GM10248 (cell line): ENCODE results near the gene PNPLA6.

Experiments
- CTCF ChIA-PET: fragments of 300-600 bp; sonication (Branson Sonifier 250); formaldehyde crosslinking; extraction: SDS; loops from one replicate; lab custom pipeline; 2021; ENCODE audit warnings: antibody characterized with exemption; lab: Yijun Ruan, JAX
- POLR2A ChIA-PET: fragments of 350-650 bp; sonication (Branson Sonifier 250); formaldehyde crosslinking; extraction: SDS; loops from one replicate; lab custom pipeline; 2020; ENCODE audit warnings: antibody characterized with exemption; lab: Yijun Ruan, JAX
- DNase-seq: peaks from one replicate; pipeline ENCODE4 v3.0.0; 2012; ENCODE audit errors: extremely low spot score
- CTCF ChIP-seq: IDR thresholded peaks from 2 replicates; pipeline ENCODE4 v1.5.1; 2012; ENCODE audit warnings: mild to moderate bottlenecking, low read depth; ENCODE audit errors: extremely low read depth, missing control alignments, control extremely low read depth

Gene PNPLA6

GRCh38 chr19:7552781-7553180 is 17.3 kb downstream of the PNPLA6 start:
- CTCF ChIA-PET = interaction anchor here (0.9 to 1.5 kb wide), 1 partner anchor 16 kb away, joined by 3 to 7 read pairs; no protein-coding TSS in a partner anchor
- DNase-seq = no peak
- POLR2A ChIA-PET = interaction anchor here (0.5 kb wide), 1 partner anchor 9 kb away, joined by 3 read pairs; no protein-coding TSS in a partner anchor
- TF ChIP-seq CTCF = no peak

- no peak for DNase-seq
- POLR2A ChIA-PET = no interaction called here
- CTCF ChIA-PET = interaction anchor here (1.6 kb wide), 1 partner anchor 14 kb away, joined by 8 read pairs; no protein-coding TSS in a partner anchor
- TF ChIP-seq CTCF = no peak
Observed at GRCh38 chr19:7554565-7554964, 19.0 kb downstream of the PNPLA6 start.

- ChIA-PET POLR2A (no interaction called here), CTCF (interaction anchor here (1.6 kb wide), 1 partner anchor 13 kb away, joined by 8 read pairs; no protein-coding TSS in a partner anchor)
- TF ChIP-seq CTCF = no peak
- no peak for DNase-seq
Observed at GRCh38 chr19:7554990-7555864, 19.7 kb downstream of the PNPLA6 start.

GRCh38 chr19:7556696-7557315 is 21.3 kb downstream of the PNPLA6 start:
- POLR2A ChIA-PET = no interaction called here
- no peak for TF ChIP-seq CTCF
- no peak for DNase-seq
- CTCF ChIA-PET = interaction anchor here (1.2 kb wide), 1 partner anchor 12 kb away, joined by 3 read pairs; no protein-coding TSS in a partner anchor

- ChIA-PET CTCF (interaction anchor here (2.6 kb wide), 1 partner anchor 10 kb away, joined by 22 read pairs; no protein-coding TSS in a partner anchor), POLR2A (no interaction called here)
- no peak for TF ChIP-seq CTCF
- DNase-seq = no peak
Observed at GRCh38 chr19:7558667-7559066, 23.1 kb downstream of the PNPLA6 start.

GRCh38 chr19:7559102-7559501 is 23.6 kb downstream of the PNPLA6 start:
- CTCF ChIA-PET = interaction anchor here (0.8 to 2.6 kb wide), 3 partner anchors 9 to 192 kb away, joined by 3 to 22 read pairs (median 4); no protein-coding TSS in a partner anchor
- no peak for TF ChIP-seq CTCF
- POLR2A ChIA-PET = no interaction called here
- DNase-seq = no peak
